Measurements from ENCODE around the gene NLGN1.

NLGN1 gene

GRCh38 chr3:173747427-173747826 lies 349.9 kb downstream of the NLGN1 start:
- TF ChIP-seq SIN3A (IDR thresholded peaks at IDR 0.05; ENCODE audit: borderline replicate concordance, insufficient read depth, low read length) (no peak), POLR2AphosphoS5 (IDR thresholded peaks at IDR 0.05; ENCODE audit: low read depth, low read length) (no peak), TAF1 (IDR thresholded peaks at IDR 0.05; ENCODE audit: borderline replicate concordance, insufficient read depth, low read length) (no peak), FOXP2 (optimal IDR thresholded peaks at IDR 0.05; ENCODE audit: borderline replicate concordance, extremely low read depth, extremely low read length, insufficient read depth) (no peak), REST (IDR thresholded peaks at IDR 0.05; ENCODE audit: insufficient read depth in 1 of 2, low read depth in 2 of 2, low read length in 2 of 2) (no peak)

- TF ChIP-seq POLR2AphosphoS5 (IDR thresholded peaks at IDR 0.05; ENCODE audit: low read depth, low read length), result no peak
- no peak for TF ChIP-seq TAF1 (IDR thresholded peaks at IDR 0.05; ENCODE audit: borderline replicate concordance, insufficient read depth, low read length)
- TF ChIP-seq FOXP2 (optimal IDR thresholded peaks at IDR 0.05; ENCODE audit: borderline replicate concordance, extremely low read depth, extremely low read length, insufficient read depth), result no peak
- no peak for TF ChIP-seq REST (IDR thresholded peaks at IDR 0.05; ENCODE audit: insufficient read depth in 1 of 2, low read depth in 2 of 2, low read length in 2 of 2)
- TF ChIP-seq SIN3A (IDR thresholded peaks at IDR 0.05; ENCODE audit: borderline replicate concordance, insufficient read depth, low read length), result no peak
Measured at GRCh38 chr3:173748105-173748504, 350.6 kb downstream of the NLGN1 start.

GRCh38 chr3:173750095-173750494 lies 352.6 kb downstream of the NLGN1 start:
- TF ChIP-seq FOXP2 (optimal IDR thresholded peaks at IDR 0.05; ENCODE audit: borderline replicate concordance, extremely low read depth, extremely low read length, insufficient read depth), result no peak
- TF ChIP-seq REST (IDR thresholded peaks at IDR 0.05; ENCODE audit: insufficient read depth in 1 of 2, low read depth in 2 of 2, low read length in 2 of 2), result no peak
- TF ChIP-seq SIN3A (IDR thresholded peaks at IDR 0.05; ENCODE audit: borderline replicate concordance, insufficient read depth, low read length), result no peak
- TF ChIP-seq POLR2AphosphoS5 (IDR thresholded peaks at IDR 0.05; ENCODE audit: low read depth, low read length), result no peak
- TF ChIP-seq TAF1 (IDR thresholded peaks at IDR 0.05; ENCODE audit: borderline replicate concordance, insufficient read depth, low read length), result no peak

- TF ChIP-seq REST (IDR thresholded peaks at IDR 0.05; ENCODE audit: insufficient read depth in 1 of 2, low read depth in 2 of 2, low read length in 2 of 2) (no peak), POLR2AphosphoS5 (IDR thresholded peaks at IDR 0.05; ENCODE audit: low read depth, low read length) (no peak), SIN3A (IDR thresholded peaks at IDR 0.05; ENCODE audit: borderline replicate concordance, insufficient read depth, low read length) (no peak), FOXP2 (optimal IDR thresholded peaks at IDR 0.05; ENCODE audit: borderline replicate concordance, extremely low read depth, extremely low read length, insufficient read depth) (no peak), TAF1 (IDR thresholded peaks at IDR 0.05; ENCODE audit: borderline replicate concordance, insufficient read depth, low read length) (no peak)
Measured at GRCh38 chr3:173750591-173750990, 353.0 kb downstream of the NLGN1 start.

- TF ChIP-seq REST (IDR thresholded peaks at IDR 0.05; ENCODE audit: insufficient read depth in 1 of 2, low read depth in 2 of 2, low read length in 2 of 2) (no peak), SIN3A (IDR thresholded peaks at IDR 0.05; ENCODE audit: borderline replicate concordance, insufficient read depth, low read length) (no peak), TAF1 (IDR thresholded peaks at IDR 0.05; ENCODE audit: borderline replicate concordance, insufficient read depth, low read length) (no peak), FOXP2 (optimal IDR thresholded peaks at IDR 0.05; ENCODE audit: borderline replicate concordance, extremely low read depth, extremely low read length, insufficient read depth) (no peak), POLR2AphosphoS5 (IDR thresholded peaks at IDR 0.05; ENCODE audit: low read depth, low read length) (no peak)
Measured at GRCh38 chr3:173753593-173753992, 356.0 kb downstream of the NLGN1 start.
